ENCODE results near the gene KAT2B.
"Not testable (repeated sequence)": the region's sequence is repeated elsewhere in the genome, so short reads cannot be mapped to it uniquely, and the experiment has no call there.

Gene KAT2B

GRCh38 chr3:20039765-20040547 is at the start of gene KAT2B:
Gene KAT2B (plus strand): TSS chr3:20040446. CDS start chr3:20040478, 32 bp downstream.
- DNase-seq (ENCODE audit: low spot score in 2 of 2) (peak; percentile 75 to 90), ATAC-seq (peak; percentile 78)
- Mint-ChIP-seq H3K4me3 (peak within 1 kb of the TSS; percentile 97), H3K27ac (peak within 1 kb of the TSS; percentile 97), H3K9me3 (no peaks in the 10 kb centered on the region), H3K36me3 (peaks cover 53% of the 10 kb centered on the region), H3K4me1 (peaks cover 52% of the 10 kb centered on the region)

- Mint-ChIP-seq H3K27ac (no peak overlapping the region), H3K9me3 (no peaks in the 10 kb centered on the region), H3K36me3 (no peaks in the 10 kb centered on the region), H3K4me1 (no peaks in the 10 kb centered on the region), H3K4me3 (no peak overlapping the region)
- no peak for ATAC-seq
- no peak for DNase-seq (ENCODE audit: low spot score in 2 of 2)
These were observed 45.5 kb upstream of the KAT2B start for GRCh38 chr3:19994796-19995195.

GRCh38 chr3:19997502-19997901 is 42.7 kb upstream of the KAT2B start:
- no peak for ATAC-seq
- Mint-ChIP-seq H3K9me3 (no peaks in the 10 kb centered on the region), H3K36me3 (no peaks in the 10 kb centered on the region), H3K27ac (no peak overlapping the region), H3K4me3 (no peak overlapping the region), H3K4me1 (no peaks in the 10 kb centered on the region)
- no peak for DNase-seq (ENCODE audit: low spot score in 2 of 2)

- Mint-ChIP-seq H3K27ac (no peak overlapping the region), H3K9me3 (no peaks in the 10 kb centered on the region), H3K4me3 (no peak overlapping the region), H3K36me3 (no peaks in the 10 kb centered on the region), H3K4me1 (no peaks in the 10 kb centered on the region)
- no peak for ATAC-seq
- DNase-seq (ENCODE audit: low spot score in 2 of 2) = no peak
These were observed 38.3 kb upstream of the KAT2B start for GRCh38 chr3:20001932-20002331.

- no peak for ATAC-seq
- H3K4me1 Mint-ChIP-seq = no peaks in the 10 kb centered on the region
- no peak overlapping the region for H3K27ac Mint-ChIP-seq
- DNase-seq (ENCODE audit: low spot score in 2 of 2) = no peak
- no peaks in the 10 kb centered on the region for H3K9me3 Mint-ChIP-seq
- no peak overlapping the region for H3K4me3 Mint-ChIP-seq
- H3K36me3 Mint-ChIP-seq = no peaks in the 10 kb centered on the region
These were observed 32.3 kb upstream of the KAT2B start for GRCh38 chr3:20007960-20008359.

- Mint-ChIP-seq H3K27ac (no peak overlapping the region), H3K36me3 (no peaks in the 10 kb centered on the region), H3K4me1 (no peaks in the 10 kb centered on the region), H3K4me3 (no peak overlapping the region), H3K9me3 (no peaks in the 10 kb centered on the region)
- ATAC-seq (no peak), DNase-seq (ENCODE audit: low spot score in 2 of 2) (no peak)
These were observed 31.6 kb upstream of the KAT2B start for GRCh38 chr3:20008646-20009045.

GRCh38 chr3:20012164-20012563 is 28.1 kb upstream of the KAT2B start, which contains the start of gene PP2D1:
Gene PP2D1 (minus strand): TSS chr3:20012264. CDS start chr3:20012072, 192 bp downstream.
- H3K36me3 Mint-ChIP-seq = no peaks in the 10 kb centered on the region
- H3K4me3 Mint-ChIP-seq = no peak within 1 kb of the TSS
- no peaks in the 10 kb centered on the region for H3K9me3 Mint-ChIP-seq
- DNase-seq (ENCODE audit: low spot score in 2 of 2) = no peak
- H3K27ac Mint-ChIP-seq = no peak within 1 kb of the TSS
- ATAC-seq = no peak
- H3K4me1 Mint-ChIP-seq = no peaks in the 10 kb centered on the region

- Mint-ChIP-seq H3K4me3 (no peak overlapping the region), H3K36me3 (no peaks in the 10 kb centered on the region), H3K4me1 (no peaks in the 10 kb centered on the region), H3K27ac (no peak overlapping the region), H3K9me3 (no peaks in the 10 kb centered on the region)
- DNase-seq (ENCODE audit: low spot score in 2 of 2) (no peak), ATAC-seq (no peak)
These were observed 26.9 kb upstream of the KAT2B start for GRCh38 chr3:20013396-20013795.

GRCh38 chr3:20015525-20015924 is 24.7 kb upstream of the KAT2B start:
- Mint-ChIP-seq H3K9me3 (no peaks in the 10 kb centered on the region), H3K4me3 (no peak overlapping the region), H3K4me1 (no peaks in the 10 kb centered on the region), H3K27ac (no peak overlapping the region), H3K36me3 (no peaks in the 10 kb centered on the region)
- DNase-seq (ENCODE audit: low spot score in 2 of 2) (no peak), ATAC-seq (no peak)

- H3K27ac Mint-ChIP-seq; H3K36me3 Mint-ChIP-seq; ATAC-seq; H3K9me3 Mint-ChIP-seq; DNase-seq (ENCODE audit: low spot score in 2 of 2); H3K4me1 Mint-ChIP-seq; H3K4me3 Mint-ChIP-seq: not testable (repeated sequence)
These were observed 24.2 kb upstream of the KAT2B start for GRCh38 chr3:20016076-20016475.

GRCh38 chr3:20022954-20023622 is 17.2 kb upstream of the KAT2B start:
- Mint-ChIP-seq H3K36me3 (no peaks in the 10 kb centered on the region), H3K4me1 (peaks cover 6% of the 10 kb centered on the region), H3K9me3 (no peaks in the 10 kb centered on the region), H3K27ac (no peak overlapping the region), H3K4me3 (no peak overlapping the region)
- no peak for ATAC-seq
- DNase-seq (ENCODE audit: low spot score in 2 of 2) = no peak

GRCh38 chr3:20023623-20024405 is 16.4 kb upstream of the KAT2B start:
- ATAC-seq = no peak
- no peak for DNase-seq (ENCODE audit: low spot score in 2 of 2)
- no peaks in the 10 kb centered on the region for H3K36me3 Mint-ChIP-seq
- no peaks in the 10 kb centered on the region for H3K9me3 Mint-ChIP-seq
- H3K4me1 Mint-ChIP-seq = peaks cover 6% of the 10 kb centered on the region
- H3K27ac Mint-ChIP-seq = peak overlapping the region; percentile 65
- no peak overlapping the region for H3K4me3 Mint-ChIP-seq

GRCh38 chr3:20027136-20027535 is 13.1 kb upstream of the KAT2B start:
- no peak overlapping the region for H3K27ac Mint-ChIP-seq
- ATAC-seq (no peak), DNase-seq (ENCODE audit: low spot score in 2 of 2) (no peak)
- H3K4me3 Mint-ChIP-seq = no peak overlapping the region
- H3K36me3 Mint-ChIP-seq = no peaks in the 10 kb centered on the region
- peaks cover 6% of the 10 kb centered on the region for H3K4me1 Mint-ChIP-seq
- no peaks in the 10 kb centered on the region for H3K9me3 Mint-ChIP-seq

- H3K27ac Mint-ChIP-seq = no peak overlapping the region
These were observed 11.3 kb upstream of the KAT2B start for GRCh38 chr3:20028905-20029331.

GRCh38 chr3:20031939-20032338 is 8.3 kb upstream of the KAT2B start:
- not testable (repeated sequence) for DNase-seq (ENCODE audit: low spot score in 2 of 2); ATAC-seq; H3K4me1 Mint-ChIP-seq; H3K36me3 Mint-ChIP-seq; H3K27ac Mint-ChIP-seq; H3K4me3 Mint-ChIP-seq; H3K9me3 Mint-ChIP-seq

More at GRCh38 chr3:20028905-20029331, 11.3 kb upstream of the KAT2B start:
- H3K9me3 Mint-ChIP-seq = no peaks in the 10 kb centered on the region
- no peak for ATAC-seq
- no peak overlapping the region for H3K4me3 Mint-ChIP-seq
- H3K4me1 Mint-ChIP-seq = peaks cover 5% of the 10 kb centered on the region
- no peaks in the 10 kb centered on the region for H3K36me3 Mint-ChIP-seq
- DNase-seq (ENCODE audit: low spot score in 2 of 2) = no peak

Measured in stimulated activated effector memory CD8-positive, alpha-beta T cell treated with anti-CD3 and anti-CD28 coated beads, Interleukin-12 subunit alpha, Interleukin-12 subunit beta, amount 100 ng/mL, for 72 hours (primary cell).